Endodermal cell (in vitro differentiated cells): ENCODE measurements around the gene ARHGAP35. TPM values are rescaled to one million over a fixed set of nuclear protein-coding genes. Genes with fewer than 3 reads are reported as not detected.
A peak's percentile ranks its signal among the peaks of the same experiment; 100 is the strongest.

Source experiments
- DNase-seq: peaks from one replicate; pipeline ENCODE4 v3.0.0-alpha.2; 2017
- H3K27ac ChIP-seq: 2 replicates; pipeline ENCODE4 v1.5.1; 2013; ENCODE audit warnings: mild to moderate bottlenecking, low read depth, low read length, moderate library complexity
- H3K27me3 ChIP-seq: 2 replicates; pipeline ENCODE4 v1.6.1; 2013; ENCODE audit warnings: mild to moderate bottlenecking, low read length, moderate library complexity; ENCODE audit not compliant: insufficient read depth, control insufficient read depth, poor library complexity, severe bottlenecking
- H3K36me3 ChIP-seq: 2 replicates; pipeline ENCODE4 v1.7.0; 2013; ENCODE audit warnings: mild to moderate bottlenecking, low read length, moderate library complexity; ENCODE audit not compliant: control insufficient read depth, insufficient read depth
- H3K4me1 ChIP-seq: one replicate; pipeline ENCODE4 v1.7.0; 2013; ENCODE audit warnings: low read length; ENCODE audit not compliant: control insufficient read depth, insufficient read depth
- H3K4me3 ChIP-seq: 2 replicates; pipeline ENCODE4 v1.5.1; 2013; ENCODE audit warnings: mild to moderate bottlenecking, low read length, moderate library complexity
- H3K9ac ChIP-seq: 2 replicates; pipeline ENCODE4 v1.6.1; 2013; ENCODE audit warnings: mild to moderate bottlenecking, low read length, moderate library complexity; ENCODE audit not compliant: poor library complexity, severe bottlenecking; ENCODE audit errors: extremely low read depth
- H3K9me3 ChIP-seq: 2 replicates; pipeline ENCODE4 v1.6.1; 2013; ENCODE audit warnings: mild to moderate bottlenecking, low read length, moderate library complexity; ENCODE audit not compliant: control insufficient read depth
- H3K27ac Mint-ChIP-seq: 2 replicates; pipeline ENCODE4 v1.8.0; 2020; ENCODE audit warnings: mixed read lengths
- H3K27me3 Mint-ChIP-seq: 2 replicates; pipeline ENCODE4 v1.8.0; 2021; ENCODE audit warnings: mild to moderate bottlenecking, mixed read lengths; ENCODE audit not compliant: insufficient read depth
- H3K36me3 Mint-ChIP-seq: 2 replicates; pipeline ENCODE4 v1.8.0; 2020; ENCODE audit warnings: low read depth, mixed read lengths
- H3K4me1 Mint-ChIP-seq: 2 replicates; pipeline ENCODE4 v1.8.0; 2020; ENCODE audit warnings: mixed read lengths
- H3K4me3 Mint-ChIP-seq: 2 replicates; pipeline ENCODE4 v1.8.0; 2020; ENCODE audit warnings: mild to moderate bottlenecking, moderate library complexity, mixed read lengths
- H3K9me3 Mint-ChIP-seq: 2 replicates; pipeline ENCODE4 v1.8.0; 2020; ENCODE audit warnings: mild to moderate bottlenecking, mixed read lengths
- WGBS, 2 experiments: methylation state at CpG; one replicate each; pipeline versions ENCODE4 v1.1.5 to v1.1.7; 2013; ENCODE audit warnings: missing lambda C conversion rate in 2 of 2, mixed read lengths in 1 of 2; ENCODE audit not compliant: insufficient coverage in 1 of 2, insufficient read length in 1 of 2; 5-methylcytosine and 5-hydroxymethylcytosine counted together
- total RNA-seq, 2 donors: library from RNA; stranded (reverse); fragmentation: NEBNext Ultra II Directional in 1 of 2; extraction: Animal tissue kit (Norgen Biotek cat#: 25700) in 1 of 2; gene quantifications; 2 replicates in 1 of 2; 3 replicates in 1 of 2; pipeline ENCODE4 v1.2.1, GENCODE V29; 2021
- TF ChIP-seq, protein P1 (sequence below): fragments of 200-600 bp; sonication (generic); conservative IDR thresholded peaks from 2 replicates; pipeline ENCODE4 v1.5.0; 2021; ENCODE audit warnings: antibody characterized with exemption, mild to moderate bottlenecking

ARHGAP35 gene
- total RNA-seq, 2 donors from 2014 or later = 41.4 to 41.6 TPM

DNA sequence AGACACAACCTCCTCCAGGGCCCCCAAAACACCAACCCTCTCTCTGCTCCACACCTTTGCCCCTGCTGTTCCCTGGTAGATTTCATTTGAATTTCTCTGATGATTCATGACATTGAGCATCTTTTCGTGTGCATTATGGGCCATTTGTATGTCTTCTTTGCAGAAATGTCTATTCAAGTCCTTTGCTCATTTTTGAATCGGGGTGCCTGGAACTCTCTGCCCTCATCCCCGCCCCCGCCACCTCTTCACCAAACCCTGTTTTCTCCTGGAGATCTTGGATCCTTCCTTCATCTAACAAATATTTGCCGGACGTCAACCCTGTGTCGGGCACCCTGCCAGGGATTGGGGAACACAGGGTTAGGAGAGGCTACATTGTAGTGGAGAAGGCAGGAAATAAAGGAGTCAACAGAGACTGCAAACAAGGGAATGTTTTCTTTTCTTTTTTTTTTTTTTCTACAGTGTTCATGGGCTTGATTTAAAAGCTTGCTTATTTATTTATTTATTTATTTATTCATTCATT, 46.9 kb upstream of the ARHGAP35 start:
- DNase-seq = no peak
- Mint-ChIP-seq H3K4me3 (no peak overlapping the region), H3K36me3 (no peaks in the 10 kb centered on the region), H3K27me3 (peaks cover 71% of the 10 kb centered on the region), H3K9me3 (no peaks in the 10 kb centered on the region), H3K4me1 (peaks cover 3% of the 10 kb centered on the region), H3K27ac (no peak overlapping the region)
- WGBS, 2 experiments = 84 to 91% methylated on average over 4 to 7 of the region's 7 CpGs
- Histone ChIP-seq H3K4me3 (no peak overlapping the region), H3K9ac (no peak overlapping the region), H3K4me1 (no peaks in the 10 kb centered on the region), H3K36me3 (no peaks in the 10 kb centered on the region), H3K9me3 (no peaks in the 10 kb centered on the region), H3K27me3 (peaks cover 57% of the 10 kb centered on the region), H3K27ac (no peak overlapping the region)
- TF ChIP-seq, protein P1, sequence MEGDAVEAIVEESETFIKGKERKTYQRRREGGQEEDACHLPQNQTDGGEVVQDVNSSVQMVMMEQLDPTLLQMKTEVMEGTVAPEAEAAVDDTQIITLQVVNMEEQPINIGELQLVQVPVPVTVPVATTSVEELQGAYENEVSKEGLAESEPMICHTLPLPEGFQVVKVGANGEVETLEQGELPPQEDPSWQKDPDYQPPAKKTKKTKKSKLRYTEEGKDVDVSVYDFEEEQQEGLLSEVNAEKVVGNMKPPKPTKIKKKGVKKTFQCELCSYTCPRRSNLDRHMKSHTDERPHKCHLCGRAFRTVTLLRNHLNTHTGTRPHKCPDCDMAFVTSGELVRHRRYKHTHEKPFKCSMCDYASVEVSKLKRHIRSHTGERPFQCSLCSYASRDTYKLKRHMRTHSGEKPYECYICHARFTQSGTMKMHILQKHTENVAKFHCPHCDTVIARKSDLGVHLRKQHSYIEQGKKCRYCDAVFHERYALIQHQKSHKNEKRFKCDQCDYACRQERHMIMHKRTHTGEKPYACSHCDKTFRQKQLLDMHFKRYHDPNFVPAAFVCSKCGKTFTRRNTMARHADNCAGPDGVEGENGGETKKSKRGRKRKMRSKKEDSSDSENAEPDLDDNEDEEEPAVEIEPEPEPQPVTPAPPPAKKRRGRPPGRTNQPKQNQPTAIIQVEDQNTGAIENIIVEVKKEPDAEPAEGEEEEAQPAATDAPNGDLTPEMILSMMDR = no peak

DNA sequence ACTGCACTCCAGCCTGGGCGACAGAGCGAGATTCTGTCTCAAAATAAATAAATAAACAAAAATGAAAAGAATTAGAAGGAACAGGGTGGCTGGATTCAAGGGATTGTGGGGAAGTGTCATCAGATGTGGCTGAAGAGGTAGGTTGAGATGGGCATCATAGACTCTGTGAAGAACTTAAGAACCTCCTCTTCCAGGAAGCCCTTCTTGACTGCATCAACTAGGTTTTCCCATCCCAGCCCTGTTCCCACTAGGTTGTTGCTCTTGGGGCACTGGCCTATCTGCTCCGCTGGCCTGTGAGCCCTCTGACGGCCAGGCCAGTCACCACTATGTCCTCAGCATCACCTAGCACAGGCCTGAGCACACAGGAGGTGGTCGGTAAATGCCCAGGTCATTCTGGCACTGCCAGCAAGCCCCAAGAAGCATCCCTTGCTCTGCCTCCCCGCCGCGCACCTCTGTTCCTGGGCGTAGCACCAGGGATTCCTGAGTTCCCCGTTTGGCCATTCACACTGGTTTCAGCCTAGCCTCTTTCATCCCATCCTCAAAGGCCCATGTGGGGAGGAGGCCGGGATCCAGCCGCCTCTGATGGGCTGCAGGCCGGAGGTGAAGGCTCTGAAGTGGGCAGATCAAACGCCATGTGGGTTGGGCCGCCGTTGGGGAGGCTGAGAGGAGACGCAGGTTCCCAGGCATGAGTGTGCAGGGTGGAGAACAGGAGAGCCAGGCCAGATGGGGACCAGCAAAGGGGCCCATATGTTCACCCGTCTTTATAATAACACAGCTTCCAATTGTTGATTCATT, 44.8 kb upstream of the ARHGAP35 start:
- no peaks in the 10 kb centered on the region for H3K9me3 ChIP-seq
- Mint-ChIP-seq H3K4me1 (peaks cover 5% of the 10 kb centered on the region), H3K27me3 (peaks cover 89% of the 10 kb centered on the region), H3K27ac (no peak overlapping the region), H3K4me3 (no peak overlapping the region), H3K36me3 (no peaks in the 10 kb centered on the region), H3K9me3 (no peaks in the 10 kb centered on the region)
- DNase-seq = no peak
- H3K27ac ChIP-seq = no peak overlapping the region
- 76 to 92% methylated on average over 8 to 16 of the region's 18 CpGs for WGBS, 2 experiments
- TF ChIP-seq, protein P1 = no peak
- no peaks in the 10 kb centered on the region for H3K4me1 ChIP-seq
- H3K27me3 ChIP-seq = peaks cover 79% of the 10 kb centered on the region
- no peak overlapping the region for H3K4me3 ChIP-seq
- H3K9ac ChIP-seq = no peak overlapping the region
- H3K36me3 ChIP-seq = no peaks in the 10 kb centered on the region

DNA sequence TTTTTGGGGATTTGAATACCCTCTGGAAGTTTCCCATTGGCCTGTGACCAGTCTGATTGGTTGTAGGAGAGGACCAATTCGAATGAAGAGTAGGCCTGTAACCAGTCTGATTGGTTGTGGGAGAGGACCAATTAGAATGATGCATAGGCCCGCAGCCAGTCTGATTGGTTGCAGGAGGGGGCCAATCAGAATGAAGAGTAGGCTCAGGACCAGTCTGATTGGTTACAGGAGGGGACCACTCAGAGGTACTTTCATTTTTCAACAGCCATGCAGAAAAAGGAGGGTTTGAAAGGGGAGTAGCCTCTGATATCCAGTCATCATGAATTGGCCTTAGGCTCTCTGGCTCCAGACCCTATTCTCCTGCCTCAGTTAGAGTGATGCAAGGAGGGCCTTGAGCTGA, 42.0 kb upstream of the ARHGAP35 start:
- no peak overlapping the region for H3K4me3 ChIP-seq
- 92 to 95% methylated on average over 2 of the region's 2 CpGs for WGBS, 2 experiments
- TF ChIP-seq, protein P1 = no peak
- H3K9ac ChIP-seq = no peak overlapping the region
- peaks cover 87% of the 10 kb centered on the region for H3K27me3 ChIP-seq
- no peak overlapping the region for H3K4me3 Mint-ChIP-seq
- no peaks in the 10 kb centered on the region for H3K36me3 ChIP-seq
- no peaks in the 10 kb centered on the region for H3K9me3 ChIP-seq
- peaks cover 95% of the 10 kb centered on the region for H3K27me3 Mint-ChIP-seq
- peak; percentile 72 for DNase-seq
- H3K4me1 ChIP-seq = no peaks in the 10 kb centered on the region
- no peaks in the 10 kb centered on the region for H3K36me3 Mint-ChIP-seq
- H3K9me3 Mint-ChIP-seq = no peaks in the 10 kb centered on the region
- H3K27ac Mint-ChIP-seq = no peak overlapping the region
- peaks cover 7% of the 10 kb centered on the region for H3K4me1 Mint-ChIP-seq
- no peak overlapping the region for H3K27ac ChIP-seq
